Hematopoietic multipotent progenitor cell treated with erythropoietin and hydrocortisone succinate and interleukin-3 and kit ligand, for 6 days (in vitro differentiated cells): ENCODE results near the gene PTPRN2.
"Not testable (repeated sequence)": the region's sequence is repeated elsewhere in the genome, so short reads cannot be mapped to it uniquely, and the experiment has no call there.

ENCODE experiments used
- DNase-seq: peaks from one replicate; pipeline ENCODE4 v3.0.0-alpha.2; 2015

Gene PTPRN2

GRCh38 chr7:157952050-157952667 lies 635.5 kb downstream of the PTPRN2 start:
- no peak for DNase-seq

GRCh38 chr7:157951300-157952049 lies 636.1 kb downstream of the PTPRN2 start:
- no peak for DNase-seq

DNA sequence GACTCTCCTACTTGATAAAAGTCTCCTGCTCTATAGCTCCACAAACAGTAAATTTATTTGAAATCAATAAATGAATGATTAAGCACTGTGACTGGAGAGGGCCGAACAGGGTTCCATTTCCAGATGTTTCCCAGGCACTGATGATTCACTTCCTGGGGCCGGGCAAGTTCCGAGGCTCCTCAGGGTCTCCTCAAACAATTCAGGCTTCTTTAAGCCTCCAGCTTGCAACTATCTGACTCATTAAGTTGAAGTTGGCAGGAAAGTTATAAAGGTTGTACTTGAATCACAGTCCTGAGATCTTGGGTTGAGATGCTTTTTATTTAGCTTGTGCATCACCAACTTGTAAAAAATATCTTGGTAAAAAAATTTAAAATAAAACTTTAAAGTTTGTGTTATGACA lies 637.9 kb downstream of the PTPRN2 start:
- no peak for DNase-seq

GRCh38 chr7:157947504-157947903 lies 640.1 kb downstream of the PTPRN2 start:
- no peak for DNase-seq

GRCh38 chr7:157946398-157947060 lies 641.1 kb downstream of the PTPRN2 start:
- DNase-seq = no peak

GRCh38 chr7:157945401-157945800 lies 642.2 kb downstream of the PTPRN2 start:
- DNase-seq = no peak

DNA sequence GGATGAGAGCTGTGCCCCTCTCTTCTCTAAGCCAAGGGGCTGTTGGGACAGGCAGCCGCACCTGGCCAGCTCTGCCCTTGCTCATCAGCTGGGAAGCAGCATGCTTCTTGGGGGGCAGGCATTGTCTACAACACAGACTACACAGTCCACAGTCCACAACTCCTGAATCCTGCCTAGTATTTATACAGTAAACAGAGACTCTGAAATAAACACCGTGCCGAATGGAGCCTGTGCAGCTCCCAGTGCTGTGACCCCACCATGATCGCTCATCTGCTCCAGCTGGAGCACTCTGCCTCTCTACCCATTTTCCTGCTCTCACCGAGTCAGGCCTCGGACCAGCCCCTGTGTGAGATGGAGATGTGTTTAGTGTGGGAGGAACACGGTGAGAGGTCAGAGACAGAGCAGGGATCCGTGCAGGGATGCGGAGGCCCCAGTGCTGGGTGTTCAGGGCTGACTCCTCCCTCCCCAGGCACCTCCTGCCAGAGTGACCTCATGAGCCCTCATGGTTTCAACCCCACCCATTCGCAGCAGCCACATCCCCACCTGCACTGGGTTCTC lies 642.8 kb downstream of the PTPRN2 start:
- no peak for DNase-seq

DNA sequence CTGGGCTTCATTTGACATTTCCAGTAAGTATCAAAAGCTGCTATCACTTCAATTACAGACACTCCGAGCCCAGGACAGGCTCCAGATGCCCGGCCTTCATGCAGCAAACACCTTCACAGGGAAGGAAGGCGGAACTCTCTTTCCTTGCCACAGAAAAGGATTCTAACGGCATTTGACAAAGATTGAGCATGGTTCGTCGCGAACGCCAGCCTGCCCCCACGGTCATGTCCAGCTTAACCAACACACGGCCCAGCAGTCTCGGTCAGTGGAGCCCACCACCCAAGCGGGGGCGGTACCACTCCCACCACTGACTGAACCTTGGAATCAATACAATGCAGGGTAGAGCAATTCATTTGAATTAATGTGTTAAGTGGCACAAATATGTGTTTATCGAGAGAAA lies 643.6 kb downstream of the PTPRN2 start:
- no peak for DNase-seq

- no peak for DNase-seq
Measured at GRCh38 chr7:157943561-157943960, 644.1 kb downstream of the PTPRN2 start.

DNA sequence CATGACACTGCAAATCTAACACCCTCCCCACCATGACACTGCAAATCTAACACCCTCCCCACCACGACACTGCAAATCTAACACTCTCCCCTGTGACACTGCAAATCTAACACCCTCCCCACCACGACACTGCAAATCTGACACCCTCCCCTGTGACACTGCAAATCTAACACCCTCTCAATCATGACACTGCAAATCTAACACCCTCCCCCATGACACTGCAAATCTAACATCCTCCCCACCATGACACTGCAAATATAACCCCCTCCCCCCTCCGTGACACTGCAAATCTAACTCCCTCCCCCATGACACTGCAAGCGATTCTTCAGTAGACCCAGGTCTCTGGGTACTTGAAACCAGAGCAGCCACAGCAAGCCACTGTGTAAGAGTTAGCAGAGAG lies 646.4 kb downstream of the PTPRN2 start:
- no peak for DNase-seq

DNA sequence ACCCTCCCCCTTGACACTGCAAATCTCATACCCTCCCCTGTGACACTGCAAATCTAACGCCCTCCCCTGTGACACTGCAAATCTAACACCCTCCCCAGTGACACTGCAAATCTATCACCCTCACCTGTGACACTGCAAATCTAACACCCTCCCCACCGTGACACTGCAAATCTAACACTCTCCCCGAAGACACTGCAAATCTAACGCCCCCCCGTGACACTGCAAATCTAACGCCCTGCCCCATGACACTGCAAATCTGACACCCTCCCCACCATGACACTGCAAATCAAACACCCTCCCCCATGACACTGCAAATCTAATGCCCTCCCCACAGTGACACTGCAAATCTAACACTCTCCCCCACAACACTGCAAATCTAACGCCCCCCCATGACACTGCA lies 647.1 kb downstream of the PTPRN2 start:
- DNase-seq = no peak

GRCh38 chr7:157938211-157938610 lies 649.4 kb downstream of the PTPRN2 start:
- no peak for DNase-seq

DNA sequence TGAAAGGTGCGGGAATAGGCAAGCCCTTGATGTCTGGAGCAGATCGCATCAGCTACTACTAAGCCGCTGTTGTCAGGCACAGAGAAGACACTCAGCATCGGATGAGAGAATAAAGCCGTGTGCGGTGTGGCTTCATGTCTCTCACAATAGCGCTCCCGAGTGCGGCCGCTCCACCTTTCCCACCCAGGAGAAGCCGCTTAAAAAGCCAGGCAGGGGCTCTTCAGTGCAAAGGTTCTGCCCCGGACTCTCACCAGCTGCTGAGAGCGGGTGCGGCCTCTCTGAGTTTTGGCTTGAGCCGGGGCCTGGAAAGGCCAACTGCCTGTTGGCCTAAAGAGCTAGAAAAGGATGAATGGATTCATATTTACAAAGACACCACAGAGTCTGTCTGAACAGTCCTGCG lies 650.2 kb downstream of the PTPRN2 start:
- DNase-seq = no peak

- DNase-seq = no peak
Measured at GRCh38 chr7:157936976-157937375, 650.6 kb downstream of the PTPRN2 start.

- DNase-seq = not testable (repeated sequence)
Measured at GRCh38 chr7:157935721-157936120, 651.9 kb downstream of the PTPRN2 start.

DNA sequence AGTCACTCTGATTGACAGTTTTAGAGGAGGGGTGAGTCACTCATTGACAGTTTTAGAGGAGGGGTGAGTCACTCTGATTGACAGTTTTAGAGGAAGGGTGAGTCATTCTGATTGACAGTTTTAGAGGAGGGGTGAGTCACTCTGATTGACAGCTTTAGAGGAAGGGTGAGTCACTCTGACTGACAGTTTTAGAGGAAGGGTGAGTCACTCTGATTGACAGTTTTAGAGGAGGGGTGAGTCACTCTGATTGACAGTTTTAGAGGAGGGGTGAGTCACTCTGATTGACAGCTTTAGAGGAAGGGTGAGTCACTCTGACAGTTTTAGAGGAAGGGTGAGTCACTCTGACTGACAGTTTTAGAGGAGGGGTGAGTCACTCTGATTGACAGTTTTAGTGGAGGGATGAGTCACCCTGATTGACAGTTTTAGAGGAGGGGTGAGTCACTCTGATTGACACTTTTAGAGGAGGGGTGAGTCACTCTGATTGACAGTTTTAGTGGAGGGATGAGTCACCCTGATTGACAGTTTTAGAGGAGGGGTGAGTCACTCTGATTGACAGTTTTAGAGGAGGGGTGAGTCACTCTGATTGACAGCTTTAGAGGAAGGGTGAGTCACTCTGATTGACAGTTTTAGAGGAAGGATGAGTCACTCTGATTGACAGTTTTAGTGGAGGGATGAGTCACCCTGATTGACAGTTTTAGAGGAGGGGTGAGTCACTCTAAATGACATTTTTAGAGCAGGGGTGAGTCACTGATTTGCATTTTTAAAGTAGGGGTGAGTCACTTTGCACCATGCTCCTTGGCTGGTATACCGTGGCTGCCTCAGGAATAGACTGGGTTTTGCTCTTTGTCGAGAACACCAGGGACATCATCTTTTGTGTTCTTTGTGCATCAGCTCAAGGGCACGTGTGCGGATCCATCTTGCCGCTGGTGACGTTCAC lies 654.1 kb downstream of the PTPRN2 start:
- DNase-seq = not testable (repeated sequence)

- peak; percentile 1 for DNase-seq
Measured at GRCh38 chr7:157932498-157933218, 655.0 kb downstream of the PTPRN2 start.

DNA sequence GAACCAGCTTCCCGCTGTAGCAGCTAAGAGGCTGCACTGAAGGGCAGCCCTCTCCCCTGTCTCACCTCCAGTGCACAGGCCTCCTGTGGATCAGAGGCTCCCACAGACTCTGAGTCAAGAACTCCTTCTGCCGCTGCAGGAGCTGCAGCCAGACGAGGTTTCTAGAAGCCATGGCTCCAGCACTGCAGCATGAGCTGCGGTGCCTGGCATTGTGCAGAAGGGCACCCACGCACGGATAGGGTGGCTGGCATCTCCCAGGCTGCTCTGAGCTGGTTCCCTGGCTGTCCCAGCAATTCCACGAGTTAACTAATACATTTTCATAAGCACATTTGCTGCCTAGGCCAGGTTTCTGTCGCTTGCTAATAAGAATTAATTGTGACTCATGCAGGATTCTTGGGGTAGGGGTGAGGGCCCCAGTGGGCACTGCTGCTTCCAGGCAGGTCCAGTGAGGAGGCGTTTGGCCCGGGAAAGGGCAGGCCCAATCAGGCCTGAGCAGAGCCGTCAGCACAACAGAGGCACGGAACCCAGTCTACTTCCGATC lies 656.6 kb downstream of the PTPRN2 start:
- DNase-seq = no peak

DNA sequence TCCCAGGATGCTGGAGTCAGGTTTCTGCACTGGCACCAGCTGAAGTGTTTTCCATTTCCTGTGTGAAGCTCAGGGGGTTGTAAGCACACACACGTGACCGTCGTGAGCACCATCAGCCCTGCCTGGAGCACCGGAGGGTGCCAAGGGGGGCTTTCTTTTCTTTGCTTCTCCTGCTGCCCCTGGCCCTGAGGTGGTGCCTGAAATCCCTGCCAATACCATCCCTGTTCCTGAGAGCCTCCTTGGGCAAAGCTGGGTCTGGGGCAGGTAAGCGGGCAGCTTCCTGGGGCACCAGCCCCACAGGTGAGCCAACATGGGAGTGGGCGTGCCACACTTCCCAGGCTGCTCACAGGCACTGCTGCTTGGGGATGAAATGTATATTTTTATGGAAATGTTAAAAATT lies 657.2 kb downstream of the PTPRN2 start:
- DNase-seq = no peak

DNA sequence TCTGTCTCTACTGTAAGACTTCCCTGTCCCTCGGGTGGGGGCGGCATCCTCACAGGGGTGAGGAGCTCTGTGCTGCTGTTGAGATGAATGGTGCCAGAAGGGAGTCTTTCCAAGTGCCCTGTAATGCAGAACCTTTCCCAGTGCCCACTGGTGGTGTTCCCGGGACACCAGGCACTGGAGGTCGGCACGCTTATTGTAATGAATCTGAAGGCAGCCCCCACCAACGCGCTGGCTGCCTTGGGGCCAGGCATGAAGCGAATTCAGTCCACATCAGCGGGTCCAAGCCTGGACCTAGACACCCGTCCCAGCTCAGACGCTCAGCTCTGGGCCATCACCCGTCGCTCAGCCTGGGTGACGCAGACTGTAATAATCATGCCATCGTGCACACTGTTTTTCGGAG lies 658.0 kb downstream of the PTPRN2 start:
- DNase-seq = no peak

DNA sequence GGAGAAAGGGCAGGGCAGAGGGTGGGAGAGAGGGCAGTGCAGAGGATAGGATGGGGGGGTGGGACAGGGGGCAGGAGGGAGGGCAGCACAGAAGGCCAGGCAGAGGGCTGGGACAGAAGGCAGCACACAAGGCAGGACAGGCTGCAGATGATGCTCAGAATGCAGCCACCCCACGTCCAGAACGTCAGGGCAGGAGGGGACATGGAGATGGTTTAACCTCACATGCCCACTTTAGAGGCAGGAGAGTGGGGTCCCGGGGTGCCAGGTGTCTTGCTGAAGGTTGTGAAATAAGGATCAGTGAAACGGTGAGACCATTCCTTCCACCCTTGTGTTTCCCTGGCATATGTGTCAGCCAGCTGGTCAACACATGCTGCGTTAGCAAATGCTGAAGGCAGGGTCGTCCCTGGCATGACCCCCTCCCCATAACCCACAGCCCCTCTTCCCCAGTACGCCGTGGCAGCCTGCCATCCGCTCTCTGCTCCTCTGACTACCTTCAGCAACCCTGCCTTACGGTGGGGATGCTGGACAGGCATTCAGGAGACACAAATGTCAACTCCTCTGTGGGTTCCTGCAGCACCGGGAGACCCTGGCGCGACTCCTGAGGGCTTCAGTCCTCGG lies 658.7 kb downstream of the PTPRN2 start:
- no peak for DNase-seq
